Skeletal muscle tissue (tissue), 4 donors: ENCODE measurements around the gene SERPINB3. TPM values are rescaled to one million over a fixed set of nuclear protein-coding genes. Genes with fewer than 3 reads are reported as not detected.
"Not testable (repeated sequence)": the region's sequence is repeated elsewhere in the genome, so short reads cannot be mapped to it uniquely, and the experiment has no call there.

Source experiments
- H3K27ac ChIP-seq: one replicate; pipeline ENCODE4 v1.7.0; 2013; ENCODE audit warnings: mild to moderate bottlenecking, low read depth, low read length, inconsistent platforms
- H3K27me3 ChIP-seq, 3 donors: one replicate each; pipeline ENCODE4 v1.7.0; 2013; ENCODE audit warnings: low read length in 3 of 3; ENCODE audit not compliant: control insufficient read depth in 3 of 3, insufficient read depth in 3 of 3
- H3K36me3 ChIP-seq, 3 donors: one replicate each; pipeline ENCODE4 v1.7.0; 2013; ENCODE audit warnings: low read length in 3 of 3; ENCODE audit not compliant: control insufficient read depth in 3 of 3, insufficient read depth in 3 of 3
- H3K4me1 ChIP-seq, 3 donors: one replicate each; pipeline ENCODE4 v1.7.0; 2013; ENCODE audit warnings: low read length in 3 of 3, mild to moderate bottlenecking in 3 of 3; ENCODE audit not compliant: control insufficient read depth in 3 of 3, insufficient read depth in 3 of 3
- H3K4me3 ChIP-seq, 3 donors: one replicate each; pipeline ENCODE4 v1.7.0; 2013; ENCODE audit warnings: low read length in 3 of 3
- H3K9ac ChIP-seq, 3 donors: one replicate each; pipeline ENCODE4 v1.7.0; 2013; ENCODE audit warnings: low read length in 3 of 3, mild to moderate bottlenecking in 3 of 3, moderate library complexity in 2 of 3, low read depth in 1 of 3
- H3K9me3 ChIP-seq, 3 donors: one replicate each; pipeline ENCODE4 v1.7.0; 2013; ENCODE audit warnings: low read length in 3 of 3; ENCODE audit not compliant: control insufficient read depth in 3 of 3
- total RNA-seq: library from RNA; depleted of rRNA; stranded (reverse); fragments of >200 nt; gene quantifications from one replicate; pipeline ENCODE4 v1.2.3, GENCODE V29; 2014
- donor health status: Osteomylitis.

Gene SERPINB3
- total RNA-seq, 1 donor from 2014 or later: not detected

DNA sequence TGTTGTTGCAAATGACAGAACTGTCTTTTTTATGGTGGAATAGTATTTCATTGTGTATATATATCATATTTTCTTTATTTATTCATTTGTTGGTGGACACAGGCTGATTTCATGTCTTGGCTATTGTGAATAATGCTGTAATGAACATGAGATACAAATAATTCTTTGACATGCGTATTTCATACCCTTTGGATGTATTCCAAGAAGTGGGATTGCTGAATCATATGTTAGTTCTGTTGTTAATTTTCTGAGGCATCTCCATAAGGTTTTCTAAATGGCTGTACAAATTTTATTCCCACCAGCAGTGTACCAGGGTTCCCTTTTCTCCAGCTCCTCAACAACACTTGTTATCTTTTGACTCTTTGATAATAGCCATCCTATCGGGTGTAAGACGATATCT is 11.4 kb downstream of the SERPINB3 start:
- not testable (repeated sequence) for H3K4me3 ChIP-seq, H3K4me1 ChIP-seq, H3K9ac ChIP-seq, H3K9me3 ChIP-seq, H3K36me3 ChIP-seq, H3K27ac ChIP-seq, H3K27me3 ChIP-seq

GRCh38 chr18:63648241-63648640 is 13.5 kb downstream of the SERPINB3 start:
- Histone ChIP-seq H3K9me3 (no peaks in the 10 kb centered on the region), H3K27me3 (no peaks in the 10 kb centered on the region), H3K27ac (no peak overlapping the region), H3K4me1 (no peaks in the 10 kb centered on the region), H3K36me3 (no peaks in the 10 kb centered on the region), H3K4me3 (no peak overlapping the region), H3K9ac (no peak overlapping the region)

DNA sequence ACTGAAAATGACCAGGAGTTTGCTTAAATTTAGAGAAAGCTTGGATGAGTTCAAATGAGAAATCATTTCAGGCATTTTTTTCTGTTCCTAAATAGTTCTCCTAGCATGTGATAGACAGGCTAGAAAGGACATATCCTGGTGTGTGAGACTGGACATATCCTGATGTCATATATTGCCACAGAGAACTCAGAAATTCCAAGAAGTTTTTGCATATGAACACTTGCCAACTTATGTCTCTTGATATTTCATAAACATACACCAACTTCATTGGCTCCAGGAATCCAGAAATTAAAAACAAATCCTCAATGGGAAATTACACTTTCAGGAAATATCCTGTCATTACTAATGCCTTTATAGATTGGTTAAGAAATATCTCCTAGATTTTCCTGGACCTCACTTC is 14.8 kb downstream of the SERPINB3 start:
- H3K27me3 ChIP-seq: no peaks in the 10 kb centered on the region
- no peak overlapping the region for H3K4me3 ChIP-seq
- no peak overlapping the region for H3K9ac ChIP-seq
- H3K27ac ChIP-seq: no peak overlapping the region
- no peaks in the 10 kb centered on the region for H3K36me3 ChIP-seq
- no peaks in the 10 kb centered on the region for H3K9me3 ChIP-seq
- no peaks in the 10 kb centered on the region for H3K4me1 ChIP-seq

GRCh38 chr18:63644694-63645093 is 17.0 kb downstream of the SERPINB3 start:
- not testable (repeated sequence) for H3K9ac ChIP-seq, H3K36me3 ChIP-seq, H3K9me3 ChIP-seq, H3K27ac ChIP-seq, H3K4me3 ChIP-seq, H3K27me3 ChIP-seq, H3K4me1 ChIP-seq

GRCh38 chr18:63644142-63644541 is 17.6 kb downstream of the SERPINB3 start, which contains the start of gene SERPINB4:
SERPINB4 (minus strand) TSS chr18:63644256; CDS start chr18:63643577, 679 bp downstream.
- H3K27me3 ChIP-seq, H3K4me3 ChIP-seq, H3K9ac ChIP-seq, H3K27ac ChIP-seq, H3K36me3 ChIP-seq, H3K9me3 ChIP-seq, H3K4me1 ChIP-seq: not testable (repeated sequence)

DNA sequence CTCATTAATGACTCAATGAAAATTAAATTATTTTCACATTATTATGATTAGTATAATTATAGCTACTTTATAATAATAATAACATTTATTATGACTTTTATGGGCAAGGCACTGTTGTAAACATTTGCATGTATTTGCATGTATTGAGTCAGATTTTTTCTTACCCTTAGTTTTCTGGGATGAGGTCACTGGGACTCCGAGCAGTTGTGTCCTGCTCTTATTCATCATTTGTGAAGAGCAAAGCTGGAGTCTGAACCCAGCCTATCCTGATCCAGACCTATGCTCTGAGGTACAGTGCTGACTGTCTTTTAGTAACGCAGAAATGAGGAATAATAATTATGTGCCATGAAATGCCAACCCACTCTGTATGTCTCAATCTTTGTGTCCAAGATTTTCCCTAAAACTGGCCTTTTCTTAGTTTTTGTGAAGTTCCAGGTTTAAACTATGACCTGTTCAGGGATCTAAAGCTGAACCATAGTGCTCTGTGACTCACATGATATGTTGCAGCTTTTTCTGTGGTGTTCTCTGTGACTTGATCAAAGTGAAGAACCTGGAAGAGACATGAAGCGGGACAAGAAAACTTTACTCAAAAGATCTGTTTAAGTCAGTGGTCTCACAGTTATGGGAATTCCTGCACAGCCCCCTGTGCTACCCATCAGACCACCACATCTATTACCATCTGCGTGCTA is 18.9 kb downstream of the SERPINB3 start:
- H3K4me1 ChIP-seq, H3K27ac ChIP-seq, H3K9me3 ChIP-seq, H3K36me3 ChIP-seq, H3K4me3 ChIP-seq, H3K9ac ChIP-seq, H3K27me3 ChIP-seq: not testable (repeated sequence)

DNA sequence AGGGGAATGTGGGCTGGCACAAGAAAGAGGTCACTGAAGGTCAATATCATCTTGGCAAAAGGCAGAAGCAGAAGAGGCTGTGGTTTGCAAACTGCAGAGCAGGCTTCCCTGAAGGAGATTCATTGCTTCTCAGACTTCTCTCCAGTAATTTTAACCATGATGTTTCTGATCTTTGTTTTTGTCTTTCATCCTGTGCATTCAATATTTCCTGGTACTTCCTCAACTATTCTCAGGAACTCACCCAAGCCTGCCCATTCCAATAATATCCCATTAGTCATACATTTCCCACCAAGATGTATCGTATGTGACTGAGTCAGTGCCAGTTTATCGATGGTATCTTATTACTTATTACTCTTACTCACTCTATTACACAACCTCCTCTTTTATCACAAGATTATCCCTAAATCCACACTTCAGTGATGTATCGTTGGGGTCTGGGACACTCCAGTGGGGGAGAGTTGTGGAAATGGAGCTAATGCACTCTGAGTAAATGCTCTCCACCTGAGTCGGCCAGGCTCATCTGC is 20.5 kb downstream of the SERPINB3 start:
- H3K4me3 ChIP-seq, H3K4me1 ChIP-seq, H3K9me3 ChIP-seq, H3K27me3 ChIP-seq, H3K27ac ChIP-seq, H3K36me3 ChIP-seq, H3K9ac ChIP-seq: not testable (repeated sequence)

DNA sequence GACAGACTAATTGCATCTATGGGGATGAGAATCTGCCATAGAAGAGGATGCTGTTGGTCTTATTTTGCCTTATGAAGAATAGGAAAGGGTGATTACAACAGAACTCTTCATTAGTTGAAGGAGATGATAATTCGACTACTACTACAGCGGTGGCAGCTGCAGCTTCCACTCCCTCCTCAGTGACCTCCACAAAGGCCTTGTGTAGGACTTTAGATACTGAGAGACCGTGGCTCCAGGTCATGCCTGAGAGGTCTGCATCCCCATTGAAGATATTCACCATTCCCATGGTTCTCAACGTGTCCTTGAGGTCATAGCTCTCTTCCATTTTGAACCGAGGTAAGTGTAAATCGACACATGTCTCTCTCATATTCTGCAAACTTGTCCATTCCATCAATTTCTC is 24.0 kb downstream of the SERPINB3 start:
- Histone ChIP-seq H3K36me3 (no peaks in the 10 kb centered on the region), H3K4me1 (no peaks in the 10 kb centered on the region), H3K9ac (no peak overlapping the region), H3K4me3 (no peak overlapping the region), H3K9me3 (no peaks in the 10 kb centered on the region), H3K27me3 (no peaks in the 10 kb centered on the region), H3K27ac (no peak overlapping the region)

- Histone ChIP-seq H3K27me3 (no peaks in the 10 kb centered on the region), H3K27ac (no peak overlapping the region), H3K9ac (no peak overlapping the region), H3K36me3 (no peaks in the 10 kb centered on the region), H3K4me3 (no peak overlapping the region), H3K4me1 (no peaks in the 10 kb centered on the region), H3K9me3 (peaks cover 2 to 16% (median 4%) of the 10 kb centered on the region in 3 donors)
These were observed 33.9 kb downstream of the SERPINB3 start for GRCh38 chr18:63627819-63628218.

DNA sequence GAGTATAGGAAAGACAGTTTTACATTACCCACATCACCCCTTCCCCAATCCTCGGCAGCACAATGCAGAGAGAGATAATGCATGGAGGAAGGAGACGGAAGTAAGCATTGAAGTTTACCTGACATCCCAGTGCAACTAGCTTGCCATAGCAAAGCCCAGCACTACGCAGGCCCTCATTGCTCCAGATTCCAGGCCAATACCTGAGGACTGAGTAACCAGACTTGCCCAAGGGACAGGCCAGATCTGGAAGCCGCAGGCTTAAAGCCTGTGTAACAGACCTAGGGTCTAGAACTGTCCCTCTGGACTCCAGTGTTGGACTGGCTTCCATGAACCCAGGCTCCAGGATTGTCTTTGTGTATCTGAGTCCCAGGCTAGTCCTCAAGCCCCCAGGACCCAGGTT is 35.3 kb downstream of the SERPINB3 start:
- H3K27ac ChIP-seq: no peak overlapping the region
- no peaks in the 10 kb centered on the region for H3K36me3 ChIP-seq
- peaks cover 2 to 16% (median 4%) of the 10 kb centered on the region in 3 donors for H3K9me3 ChIP-seq
- no peak overlapping the region for H3K9ac ChIP-seq
- H3K4me3 ChIP-seq: no peak overlapping the region
- H3K4me1 ChIP-seq: no peaks in the 10 kb centered on the region
- no peaks in the 10 kb centered on the region for H3K27me3 ChIP-seq
